GM21717 (cell line): ENCODE measurements around the gene GPR84.
"Not testable (repeated sequence)": the region's sequence is repeated elsewhere in the genome, so short reads cannot be mapped to it uniquely, and the experiment has no call there.

Experiments
- ATAC-seq: cut with Tn5 transposase; IDR thresholded peaks from one replicate; pipeline ENCODE4 v1.9.1; 2021; ENCODE audit warnings: mild to moderate bottlenecking, moderate library complexity; ENCODE audit not compliant: unreplicated experiment

GPR84 gene

GRCh38 chr12:54330442-54330841 lies 33.8 kb downstream of the GPR84 start:
- ATAC-seq, result no peak

DNA sequence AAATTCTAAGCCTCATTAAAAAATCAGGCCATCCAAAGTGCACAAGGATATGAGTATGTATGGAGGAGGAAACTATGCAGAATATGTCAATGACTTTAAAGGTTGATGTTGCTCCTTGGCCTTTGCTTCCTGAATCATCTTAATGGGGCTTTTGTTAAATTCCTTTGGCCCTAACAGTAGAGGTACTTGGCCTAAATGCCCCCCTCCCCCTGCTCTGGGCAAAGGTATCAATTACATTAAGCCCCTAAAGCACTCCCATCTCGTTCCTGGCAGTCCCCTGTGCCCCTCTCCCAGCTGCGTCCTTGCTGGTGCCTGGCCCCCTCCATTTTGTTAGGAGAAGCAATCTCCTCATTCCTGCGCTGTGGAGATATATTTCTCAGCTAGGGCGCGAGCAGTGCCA lies 34.5 kb downstream of the GPR84 start:
- ATAC-seq, result no peak

DNA sequence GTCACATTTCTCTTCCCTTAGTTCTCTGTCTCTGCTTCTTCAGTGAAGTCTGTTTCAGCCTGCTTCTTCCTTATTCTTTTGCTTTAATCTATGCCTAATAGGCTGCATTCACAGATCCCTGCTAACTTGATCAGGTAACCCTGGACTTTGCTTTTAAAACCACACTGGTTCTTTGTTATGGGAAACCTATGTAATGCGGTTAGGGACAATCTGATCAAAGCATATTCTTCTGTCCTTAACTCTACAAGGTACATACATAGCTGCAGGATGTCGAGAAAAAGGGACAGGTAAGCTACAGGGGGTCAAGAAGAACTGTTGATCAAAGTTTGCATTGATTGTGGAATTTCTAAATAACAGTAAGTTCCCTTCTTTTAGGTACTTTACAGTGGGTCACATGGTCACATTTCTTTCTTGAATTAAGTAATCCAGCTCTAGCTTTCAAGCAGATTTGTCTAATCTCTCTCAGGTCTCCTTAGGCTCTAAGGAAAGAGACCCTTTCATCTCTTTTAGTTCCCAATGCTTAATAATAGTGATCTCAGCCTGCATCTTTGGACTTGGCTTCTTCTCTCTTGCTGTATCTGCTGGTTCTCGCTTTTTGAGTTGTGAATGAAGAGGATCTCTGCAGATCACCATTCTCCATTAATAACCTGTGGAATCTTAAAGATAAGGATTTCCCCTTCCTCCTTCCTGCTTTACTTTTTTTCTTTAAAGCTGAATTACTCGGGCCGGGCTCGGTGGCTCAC lies 35.5 kb downstream of the GPR84 start:
- no peak for ATAC-seq

- not testable (repeated sequence) for ATAC-seq
Observed at GRCh38 chr12:54325442-54326109, 38.7 kb downstream of the GPR84 start.

- peak; percentile 98 for ATAC-seq
Observed at GRCh38 chr12:54324617-54325441, 39.5 kb downstream of the GPR84 start, which contains the start of gene COPZ1. COPZ1 (plus strand) TSS chr12:54325131; CDS start chr12:54325164, 33 bp downstream.

GRCh38 chr12:54321363-54321762 lies 42.9 kb downstream of the GPR84 start:
- no peak for ATAC-seq
